Measurements from ENCODE around the gene SFSWAP.

GRCh38 chr12:131681257-131681620 is 29.7 kb upstream of the SFSWAP start:
- TF ChIP-seq SUZ12 (IDR thresholded peaks at IDR 0.05; ENCODE audit: low read length), result no peak
- TF ChIP-seq CTCF (IDR thresholded peaks at IDR 0.05; ENCODE audit: control extremely low read depth in 1 of 3, insufficient read depth in 1 of 3, low read depth in 1 of 3, low read length in 3 of 3), result no peak
- no peak for TF ChIP-seq EGR1 (IDR thresholded peaks at IDR 0.05; ENCODE audit: borderline replicate concordance, low read depth, low read length)
- TF ChIP-seq E2F6 (IDR thresholded peaks at IDR 0.05), result no peak
- TF ChIP-seq EZH2 (IDR thresholded peaks at IDR 0.05; ENCODE audit: low read depth, low read length, severe bottlenecking), result no peak
- no peak for TF ChIP-seq GTF2F1 (IDR thresholded peaks at IDR 0.05; ENCODE audit: borderline replicate concordance, low read depth, low read length)
- no peak for TF ChIP-seq RNF2 (IDR thresholded peaks at IDR 0.05; ENCODE audit: borderline replicate concordance, low read depth, low read length, missing control alignments, poor library complexity, severe bottlenecking)
- no peak for TF ChIP-seq SIRT6 (IDR thresholded peaks at IDR 0.05; ENCODE audit: low read length)
- TF ChIP-seq BRCA1 (IDR thresholded peaks at IDR 0.05; ENCODE audit: low read depth, low read length), result no peak
- no peak for TF ChIP-seq POLR2A (IDR thresholded peaks at IDR 0.05; ENCODE audit: control extremely low read depth in 1 of 2, low read depth in 2 of 2, low read length in 2 of 2)
